Neural progenitor cell (in vitro differentiated cells): ENCODE data around the gene ACVR1.

Source experiments
- EZH2 ChIP-seq: fragments of 200-600 bp; sonication (generic); IDR thresholded peaks from 2 replicates; pipeline ENCODE4 v1.6.1; 2017; ENCODE audit warnings: antibody characterized with exemption, mild to moderate bottlenecking, moderate library complexity
- EZH2phosphoT487 ChIP-seq: fragments of 200-600 bp; sonication (generic); IDR thresholded peaks from 2 replicates; pipeline ENCODE4 v1.6.1; 2017; ENCODE audit warnings: antibody characterized with exemption
- TF ChIP-seq, protein P1 (sequence below): fragments of 200-600 bp; sonication (generic); IDR thresholded peaks from 2 replicates; pipeline ENCODE4 v1.5.1; 2017; ENCODE audit warnings: antibody characterized with exemption, mild to moderate bottlenecking

DNA sequence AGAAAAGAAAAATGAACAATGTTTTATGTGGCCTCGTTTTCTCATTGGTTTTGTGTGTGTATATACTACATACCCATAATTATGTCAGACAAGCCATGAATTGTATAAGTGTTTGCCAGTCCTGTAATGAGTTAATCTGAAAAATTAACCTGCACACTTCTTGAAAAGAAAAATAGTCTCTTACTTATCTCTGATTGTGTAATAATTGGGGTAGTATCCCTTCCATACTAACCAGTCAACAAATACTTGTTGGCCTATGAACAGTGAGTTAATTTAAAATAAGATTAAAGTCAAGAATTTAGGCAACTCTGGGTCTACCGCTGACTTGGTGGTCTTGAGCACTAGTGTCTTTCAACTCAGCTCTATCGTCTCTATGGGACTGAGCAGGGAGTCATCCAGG is 48.8 kb downstream of the ACVR1 start:
- TF ChIP-seq, protein P1, sequence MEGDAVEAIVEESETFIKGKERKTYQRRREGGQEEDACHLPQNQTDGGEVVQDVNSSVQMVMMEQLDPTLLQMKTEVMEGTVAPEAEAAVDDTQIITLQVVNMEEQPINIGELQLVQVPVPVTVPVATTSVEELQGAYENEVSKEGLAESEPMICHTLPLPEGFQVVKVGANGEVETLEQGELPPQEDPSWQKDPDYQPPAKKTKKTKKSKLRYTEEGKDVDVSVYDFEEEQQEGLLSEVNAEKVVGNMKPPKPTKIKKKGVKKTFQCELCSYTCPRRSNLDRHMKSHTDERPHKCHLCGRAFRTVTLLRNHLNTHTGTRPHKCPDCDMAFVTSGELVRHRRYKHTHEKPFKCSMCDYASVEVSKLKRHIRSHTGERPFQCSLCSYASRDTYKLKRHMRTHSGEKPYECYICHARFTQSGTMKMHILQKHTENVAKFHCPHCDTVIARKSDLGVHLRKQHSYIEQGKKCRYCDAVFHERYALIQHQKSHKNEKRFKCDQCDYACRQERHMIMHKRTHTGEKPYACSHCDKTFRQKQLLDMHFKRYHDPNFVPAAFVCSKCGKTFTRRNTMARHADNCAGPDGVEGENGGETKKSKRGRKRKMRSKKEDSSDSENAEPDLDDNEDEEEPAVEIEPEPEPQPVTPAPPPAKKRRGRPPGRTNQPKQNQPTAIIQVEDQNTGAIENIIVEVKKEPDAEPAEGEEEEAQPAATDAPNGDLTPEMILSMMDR: no peak
- TF ChIP-seq EZH2phosphoT487: no peak
- no peak for TF ChIP-seq EZH2
